Activated CD4-positive, alpha-beta T cell treated with anti-CD3 and anti-CD28 coated beads, Interleukin-2, amount 50 U/mL, for 16 hours (primary cell): Measurements from ENCODE around the gene ADGRF1.

Experiments
- DNase-seq: peaks from one replicate; pipeline ENCODE4 v3.0.0-alpha.2; 2020

ADGRF1 gene

GRCh38 chr6:46973029-46973428 is 69.1 kb downstream of the ADGRF1 start:
- no peak for DNase-seq

DNA sequence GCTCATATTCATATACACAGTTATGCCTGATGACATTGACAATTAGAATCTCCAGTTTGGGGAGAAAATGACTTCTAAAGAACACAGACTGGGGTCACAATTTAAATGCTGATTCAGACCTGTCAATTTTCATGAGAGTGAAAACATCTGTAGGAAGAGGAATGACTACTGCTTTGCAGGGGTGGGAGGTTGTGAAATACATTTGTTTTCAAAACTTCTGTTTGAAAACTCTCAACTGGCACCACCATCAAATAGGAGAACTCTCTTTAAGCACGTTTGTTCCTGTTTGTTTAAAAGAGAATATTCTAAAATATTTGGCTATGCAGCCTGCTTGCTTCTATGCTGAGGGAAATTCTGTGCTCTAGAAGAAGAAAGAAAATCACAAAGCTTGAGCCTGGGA is 69.6 kb downstream of the ADGRF1 start:
- DNase-seq, result no peak

DNA sequence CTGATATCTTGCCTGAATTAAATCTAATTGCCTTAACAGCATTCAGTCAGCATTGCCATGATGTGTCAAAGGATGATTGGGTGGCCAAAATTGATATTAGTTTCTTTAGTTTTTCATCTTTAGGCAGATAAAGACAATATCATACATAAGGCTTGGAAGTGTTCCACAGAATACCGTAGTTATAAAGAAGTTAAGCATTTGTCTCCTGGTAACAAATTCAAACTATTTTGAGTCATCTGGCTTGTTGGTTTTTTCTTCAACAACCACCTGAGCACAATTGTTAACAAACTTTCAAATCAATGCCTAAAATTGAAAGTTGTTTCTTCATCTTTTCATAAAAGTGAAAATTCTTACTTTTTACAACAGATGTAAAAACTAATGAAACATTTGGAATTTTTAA is 72.9 kb downstream of the ADGRF1 start:
- DNase-seq, result no peak

DNA sequence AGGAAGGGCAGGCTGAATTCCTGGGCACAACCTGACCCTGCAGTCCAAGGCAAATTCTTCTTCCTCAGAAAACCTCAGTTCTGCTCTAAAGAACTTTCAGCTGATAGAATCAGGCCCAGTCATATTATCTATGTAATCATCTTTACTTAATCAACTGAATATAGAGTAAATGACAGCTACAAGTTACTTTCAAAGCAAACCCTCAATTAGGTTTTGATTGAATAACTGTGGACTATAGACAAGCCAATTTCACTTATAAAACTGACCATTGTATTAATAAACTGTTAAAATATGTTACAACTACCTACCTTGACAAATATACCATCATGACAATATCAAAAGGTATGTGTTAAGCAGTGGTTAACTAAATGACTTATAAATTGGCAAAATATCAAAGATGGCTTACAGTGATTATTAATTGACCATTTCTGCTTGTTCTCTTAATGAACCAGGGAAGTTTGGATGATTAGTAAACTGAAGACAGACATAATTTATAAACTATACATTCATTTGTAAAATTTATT is 74.2 kb downstream of the ADGRF1 start:
- no peak for DNase-seq

DNA sequence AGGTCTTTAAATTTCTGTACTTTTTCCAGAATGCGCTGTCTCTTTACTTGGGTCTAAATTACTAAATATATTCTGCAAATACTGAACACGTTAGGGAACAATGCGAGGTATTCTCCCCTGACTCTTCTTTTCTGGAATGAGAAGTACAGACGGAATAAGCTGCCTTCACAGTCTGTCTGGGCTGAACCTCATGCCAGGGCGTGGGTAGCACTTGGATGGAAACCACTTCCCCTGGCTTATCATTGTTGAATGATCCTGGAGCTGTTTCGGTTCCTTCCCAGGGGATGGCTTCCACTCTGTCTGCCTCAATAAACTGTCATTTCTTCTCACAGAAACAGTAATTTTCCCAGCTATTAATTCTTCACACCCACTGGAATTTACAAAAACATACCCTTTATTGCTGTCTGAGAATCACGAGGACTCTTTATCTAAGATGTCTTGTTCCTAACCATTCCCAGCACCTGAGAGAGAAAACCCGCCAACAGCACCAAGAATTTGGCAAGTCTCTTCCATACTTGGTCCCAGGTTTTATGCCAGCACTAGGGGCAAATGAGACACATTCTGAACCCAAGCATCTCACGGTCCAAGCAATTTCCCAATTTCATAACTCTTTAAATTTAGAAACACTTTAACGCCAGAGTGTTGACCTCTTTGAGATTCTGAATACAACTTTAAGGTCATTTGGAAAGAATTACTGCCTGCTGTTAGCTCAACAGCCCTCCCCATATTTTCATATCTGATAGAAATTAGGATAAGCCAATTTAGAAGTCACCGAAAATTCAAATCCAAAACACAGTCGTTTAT is 77.2 kb downstream of the ADGRF1 start:
- DNase-seq, result no peak

DNA sequence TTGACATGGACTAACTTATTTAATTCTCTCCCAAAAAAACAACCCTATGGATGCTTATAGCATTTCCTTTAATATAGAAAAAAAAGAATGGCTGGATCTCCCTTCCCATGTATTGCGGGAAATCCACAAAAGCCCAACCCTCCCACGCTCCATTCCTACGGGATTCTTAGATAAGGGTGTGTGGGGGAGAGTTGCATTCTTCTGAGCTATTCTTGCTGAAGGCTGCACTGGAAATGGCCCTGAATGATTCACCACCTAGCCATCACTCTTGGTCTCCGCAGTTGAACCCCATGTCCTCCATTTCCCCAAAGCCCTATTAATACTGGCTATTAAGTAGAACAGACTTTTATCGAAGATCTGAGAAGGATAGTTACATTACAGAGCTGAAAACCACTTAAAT is 78.5 kb downstream of the ADGRF1 start:
- DNase-seq, result no peak

DNA sequence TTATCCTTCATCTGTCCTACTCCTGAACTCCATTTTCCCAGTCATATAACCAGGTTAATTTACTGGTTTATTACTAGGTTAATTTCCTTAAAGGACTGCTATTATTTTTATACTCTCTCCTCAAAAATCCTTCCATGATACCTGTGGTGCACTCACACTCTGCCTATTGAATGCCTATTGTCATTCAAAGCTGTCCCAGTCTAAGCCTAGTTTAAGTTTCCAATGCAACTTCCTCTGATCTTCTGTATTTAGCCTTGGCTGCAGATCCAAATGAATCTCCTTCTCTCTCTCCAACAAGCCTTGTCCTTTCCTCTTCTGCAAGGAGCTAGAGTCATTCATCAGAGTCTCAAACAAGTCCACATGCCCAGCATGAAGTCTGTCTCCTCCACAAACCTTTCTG is 79.1 kb downstream of the ADGRF1 start:
- no peak for DNase-seq

DNA sequence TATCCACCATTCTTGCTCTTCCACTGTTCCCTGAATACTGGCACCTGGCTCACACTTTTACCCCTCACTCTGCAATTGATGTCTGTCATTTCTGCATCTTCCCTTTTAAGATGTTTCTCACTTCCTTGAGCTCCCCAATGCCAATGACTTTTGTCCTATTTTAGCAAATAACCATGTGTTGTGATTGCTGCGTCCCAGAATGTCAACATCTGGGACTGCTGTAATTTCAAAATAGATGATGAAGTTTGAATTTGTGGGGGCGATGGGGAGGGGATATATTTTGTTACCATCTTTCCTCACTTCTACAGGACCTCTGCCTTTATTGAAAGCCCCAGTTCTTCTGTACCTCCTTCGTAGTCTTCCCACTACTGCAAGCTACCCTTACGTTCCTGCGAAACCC is 80.4 kb downstream of the ADGRF1 start:
- DNase-seq, result no peak

DNA sequence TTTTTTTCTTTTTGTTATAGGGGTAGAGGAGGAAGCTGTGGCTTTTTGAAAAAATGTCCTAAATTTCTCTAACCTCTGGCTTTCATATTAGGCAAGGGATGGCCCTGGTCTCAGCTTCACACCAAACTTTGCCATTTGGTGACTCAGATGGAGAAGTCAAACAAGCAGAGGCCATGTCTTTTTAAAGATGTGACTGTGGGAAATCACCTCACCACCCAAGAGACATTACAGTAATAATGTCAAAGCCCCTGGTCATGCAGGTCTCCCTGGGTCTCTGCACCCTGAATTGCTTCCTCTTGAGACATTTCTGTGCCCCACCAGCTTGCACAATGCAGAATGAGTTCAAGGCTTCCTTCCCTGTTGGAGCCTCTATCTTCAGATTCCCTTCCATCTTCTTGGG is 80.9 kb downstream of the ADGRF1 start:
- DNase-seq, result no peak

DNA sequence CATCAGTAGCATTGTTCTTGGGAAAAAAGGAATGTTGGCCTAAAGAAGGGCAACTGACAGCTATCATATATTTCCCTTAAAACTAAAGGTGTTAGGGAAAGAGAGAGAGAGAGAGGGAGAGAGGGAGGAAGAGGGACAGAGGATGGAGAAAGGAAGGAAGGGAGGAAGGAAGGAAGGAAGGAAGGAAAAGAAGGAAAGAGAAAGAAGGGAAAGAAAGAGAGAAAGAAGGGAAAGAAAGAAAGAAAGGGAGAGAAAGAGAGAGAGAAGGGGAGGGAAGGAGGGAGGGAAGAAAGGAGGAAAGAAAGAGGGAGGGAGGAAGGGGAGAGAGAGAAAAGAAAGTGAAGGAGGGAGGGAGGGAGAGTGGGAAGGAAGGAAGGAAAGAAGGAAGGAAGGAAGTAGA is 82.7 kb downstream of the ADGRF1 start:
- DNase-seq, result no peak

GRCh38 chr6:46956409-46956808 is 85.7 kb downstream of the ADGRF1 start:
- no peak for DNase-seq

- DNase-seq, result no peak
Measured at GRCh38 chr6:46954837-46955451, 87.2 kb downstream of the ADGRF1 start.

- DNase-seq, result no peak
Measured at GRCh38 chr6:46953921-46954320, 88.2 kb downstream of the ADGRF1 start.

DNA sequence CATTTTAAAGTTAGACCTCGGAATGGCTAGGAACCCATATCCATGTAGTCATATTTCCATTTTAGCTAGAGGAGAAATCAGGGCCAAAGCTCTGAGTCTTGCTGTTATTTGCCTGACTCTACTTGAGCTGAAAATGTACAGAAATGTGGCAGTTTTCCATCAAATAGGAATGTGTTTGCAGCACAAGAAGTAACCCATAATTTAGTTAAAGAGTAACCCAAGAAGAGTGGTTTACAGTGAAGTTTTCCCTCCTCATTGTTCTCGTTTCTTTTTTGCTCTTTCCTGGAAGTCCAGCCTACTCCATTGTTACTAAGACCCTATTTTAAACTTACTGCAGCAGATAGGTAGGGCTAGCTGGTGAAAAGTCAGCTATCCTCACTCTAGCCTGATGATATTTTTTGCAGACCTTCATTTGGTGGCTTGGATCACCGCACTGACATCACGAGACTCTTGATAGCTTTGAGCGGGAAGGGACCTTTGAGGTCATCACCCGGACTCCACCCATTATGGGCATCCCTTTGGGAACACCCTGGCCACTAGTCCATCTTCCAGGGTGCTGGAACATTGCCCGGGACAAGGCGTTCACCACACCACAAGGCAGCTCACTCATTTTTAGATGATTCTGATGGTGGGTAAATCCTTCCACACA is 92.4 kb downstream of the ADGRF1 start:
- no peak for DNase-seq

DNA sequence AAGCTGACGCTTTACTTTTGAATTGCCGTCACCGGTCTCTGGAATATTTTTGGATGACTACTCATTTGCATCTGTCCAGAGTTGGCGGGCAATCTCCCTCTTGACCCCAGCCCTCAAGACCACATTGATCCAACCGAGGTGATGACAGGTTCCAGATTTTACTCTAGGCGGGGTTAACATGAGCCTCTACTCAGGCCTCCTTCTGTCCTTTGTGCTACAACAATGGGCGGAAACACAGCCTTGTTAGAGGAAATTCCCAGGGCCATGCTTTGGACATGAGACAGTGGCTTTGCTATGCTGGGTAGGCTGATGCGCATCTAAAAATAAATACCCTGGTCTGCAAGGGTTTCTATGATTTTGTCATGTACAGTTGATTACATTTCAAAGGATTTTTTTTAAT is 93.4 kb downstream of the ADGRF1 start:
- DNase-seq, result no peak
